Neural crest cell (in vitro differentiated cells): ENCODE data around the gene HMGN5. TPM values are rescaled to one million over a fixed set of nuclear protein-coding genes. Genes with fewer than 3 reads are reported as not detected.

ENCODE experiments used
- DNase-seq: peaks from one replicate; pipeline ENCODE4 v3.0.0; 2021; ENCODE audit warnings: low read depth, mixed read lengths, low spot score
- H3K27ac Mint-ChIP-seq: one replicate; pipeline ENCODE4 v1.8.0; 2021; ENCODE audit warnings: mild to moderate bottlenecking, mixed read lengths; ENCODE audit not compliant: unreplicated experiment
- H3K27me3 Mint-ChIP-seq: 2 replicates; pipeline ENCODE4 v1.8.0; 2021; ENCODE audit warnings: low read depth, mild to moderate bottlenecking, mixed read lengths
- H3K36me3 Mint-ChIP-seq: 2 replicates; pipeline ENCODE4 v1.8.0; 2021; ENCODE audit warnings: low read depth, mild to moderate bottlenecking, mixed read lengths
- H3K4me1 Mint-ChIP-seq: 2 replicates; pipeline ENCODE4 v1.8.0; 2021; ENCODE audit warnings: mixed read lengths
- H3K4me3 Mint-ChIP-seq: one replicate; pipeline ENCODE4 v1.8.0; 2021; ENCODE audit warnings: mild to moderate bottlenecking, mixed read lengths
- H3K9me3 Mint-ChIP-seq: 2 replicates; pipeline ENCODE4 v1.8.0; 2021; ENCODE audit warnings: mixed read lengths
- CTCF ChIP-seq: fragments of 200-600 bp; sonication (generic); conservative IDR thresholded peaks from 2 replicates; pipeline ENCODE4 v1.5.0; 2021; ENCODE audit warnings: antibody characterized with exemption, mild to moderate bottlenecking
- total RNA-seq: library from RNA; stranded (reverse); gene quantifications from 2 replicates; pipeline ENCODE4 v1.2.1, GENCODE V29; 2021

HMGN5 gene
- total RNA-seq, 1 donor from 2014 or later: 5.0 TPM

- no peaks in the 10 kb centered on the region for H3K27me3 Mint-ChIP-seq
- no peak overlapping the region for H3K4me3 Mint-ChIP-seq
- no peaks in the 10 kb centered on the region for H3K4me1 Mint-ChIP-seq
- no peak overlapping the region for H3K27ac Mint-ChIP-seq
- no peak for TF ChIP-seq CTCF
- peaks cover 7% of the 10 kb centered on the region for H3K36me3 Mint-ChIP-seq
- H3K9me3 Mint-ChIP-seq: peaks cover 10% of the 10 kb centered on the region
- no peak for DNase-seq
Measured at GRCh38 chrX:81232218-81232617, 30.5 kb upstream of the HMGN5 start.

GRCh38 chrX:81231476-81231875, 29.8 kb upstream of the HMGN5 start:
- H3K4me3 Mint-ChIP-seq: no peak overlapping the region
- no peak for DNase-seq

GRCh38 chrX:81229901-81230300, 28.2 kb upstream of the HMGN5 start:
- Mint-ChIP-seq H3K36me3 (no peaks in the 10 kb centered on the region), H3K27ac (no peak overlapping the region), H3K4me3 (no peak overlapping the region), H3K27me3 (no peaks in the 10 kb centered on the region), H3K9me3 (peaks cover 5% of the 10 kb centered on the region), H3K4me1 (no peaks in the 10 kb centered on the region)
- TF ChIP-seq CTCF: no peak
- DNase-seq: no peak

More at GRCh38 chrX:81231476-81231875, 29.8 kb upstream of the HMGN5 start:
- TF ChIP-seq CTCF: no peak
- H3K4me1 Mint-ChIP-seq: no peaks in the 10 kb centered on the region
- no peak overlapping the region for H3K27ac Mint-ChIP-seq
- no peaks in the 10 kb centered on the region for H3K36me3 Mint-ChIP-seq
- no peaks in the 10 kb centered on the region for H3K27me3 Mint-ChIP-seq
- H3K9me3 Mint-ChIP-seq: peaks cover 7% of the 10 kb centered on the region

DNA sequence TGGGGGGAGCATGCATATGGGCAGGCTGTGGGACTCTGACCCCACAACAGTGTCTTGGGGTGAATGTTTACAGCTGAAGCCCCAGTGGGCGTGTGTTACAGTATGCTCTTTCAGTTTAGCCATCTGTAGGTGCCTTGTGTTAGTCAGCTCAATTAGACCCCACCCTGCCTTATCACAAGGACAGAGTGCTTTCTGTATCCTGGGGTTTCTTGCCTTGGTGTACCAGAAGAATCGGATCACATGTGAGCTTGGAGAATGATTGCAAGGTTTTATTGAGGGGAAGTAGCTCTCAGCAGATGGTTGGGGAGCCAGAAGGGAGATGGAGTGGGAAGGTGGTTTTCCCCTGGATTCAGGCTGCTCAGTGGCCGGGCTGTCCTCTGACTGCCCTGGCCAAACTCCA, 27.5 kb upstream of the HMGN5 start:
- TF ChIP-seq CTCF: no peak
- no peaks in the 10 kb centered on the region for H3K4me1 Mint-ChIP-seq
- peaks cover 5% of the 10 kb centered on the region for H3K9me3 Mint-ChIP-seq
- DNase-seq: no peak
- H3K27ac Mint-ChIP-seq: no peak overlapping the region
- no peaks in the 10 kb centered on the region for H3K36me3 Mint-ChIP-seq
- no peaks in the 10 kb centered on the region for H3K27me3 Mint-ChIP-seq
- no peak overlapping the region for H3K4me3 Mint-ChIP-seq

- no peak overlapping the region for H3K27ac Mint-ChIP-seq
- no peaks in the 10 kb centered on the region for H3K27me3 Mint-ChIP-seq
- H3K4me3 Mint-ChIP-seq: no peak overlapping the region
- H3K9me3 Mint-ChIP-seq: peaks cover 16% of the 10 kb centered on the region
- H3K36me3 Mint-ChIP-seq: peaks cover 31% of the 10 kb centered on the region
- TF ChIP-seq CTCF: no peak
- no peaks in the 10 kb centered on the region for H3K4me1 Mint-ChIP-seq
- DNase-seq: no peak
Measured at GRCh38 chrX:81215685-81216084, 14.0 kb upstream of the HMGN5 start.

- Mint-ChIP-seq H3K4me1 (peaks cover 7% of the 10 kb centered on the region), H3K4me3 (no peak overlapping the region), H3K36me3 (peaks cover 33% of the 10 kb centered on the region), H3K9me3 (peaks cover 17% of the 10 kb centered on the region), H3K27ac (no peak overlapping the region), H3K27me3 (no peaks in the 10 kb centered on the region)
- no peak for TF ChIP-seq CTCF
- DNase-seq: no peak
Measured at GRCh38 chrX:81208916-81209315, 7.2 kb upstream of the HMGN5 start.
